Measurements from ENCODE around the gene LUC7L3. TPM values are rescaled to one million over a fixed set of nuclear protein-coding genes. Genes with fewer than 3 reads are reported as not detected.

The LUC7L3 gene
- total and polyA plus RNA-seq, 2 of the 13 experiments (the other 11 are each of a cell fraction or from before 2014, with no cell fraction given): 108 to 120 TPM

DNA sequence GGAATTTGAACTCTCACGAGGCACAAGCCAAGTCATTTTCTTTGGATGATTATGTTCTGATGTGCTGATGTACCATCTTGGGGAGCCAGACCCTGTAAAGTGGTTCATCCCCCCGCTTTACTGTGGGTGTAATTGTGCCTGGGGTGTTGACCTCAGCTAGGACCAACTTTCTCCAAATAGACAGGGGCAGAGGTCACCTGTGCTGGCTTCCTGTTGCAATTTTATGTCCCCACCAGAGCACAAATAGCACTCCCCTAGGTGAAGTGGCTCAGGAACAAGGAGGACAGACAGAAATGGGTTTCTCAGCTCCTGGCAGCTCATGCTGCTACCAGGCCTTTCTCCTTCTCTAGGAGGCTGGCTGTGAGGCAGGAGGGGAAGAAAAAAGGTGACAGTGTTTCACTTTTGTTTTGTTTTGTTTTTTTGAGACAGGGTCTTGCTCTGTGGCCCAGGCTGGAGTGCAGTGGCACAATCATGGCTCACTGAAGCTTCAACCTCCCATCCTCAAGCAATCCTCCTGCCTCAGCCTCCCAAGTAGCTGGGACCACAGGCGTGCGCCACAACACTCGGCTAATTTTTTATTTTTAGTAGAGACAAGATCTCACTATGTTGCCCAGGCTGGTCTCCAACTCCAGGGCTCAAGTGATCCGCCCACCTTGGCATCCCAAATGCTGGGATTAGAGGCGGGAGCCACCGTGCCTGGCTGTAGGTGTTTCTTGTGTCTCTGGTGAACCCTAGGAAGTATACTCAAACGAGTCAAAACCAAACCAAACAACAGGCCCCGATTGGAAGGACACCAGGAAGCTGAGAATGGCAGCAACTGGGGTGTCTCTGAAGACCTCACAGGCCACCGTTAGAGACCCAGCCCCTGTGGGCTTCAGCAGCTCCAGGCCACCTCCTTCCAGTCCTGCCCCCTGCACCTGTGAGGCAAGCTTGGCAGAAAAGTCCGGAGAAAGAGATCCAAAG lies 83.5 kb downstream of the LUC7L3 start (continued):
- TF ChIP-seq, protein P1, sequence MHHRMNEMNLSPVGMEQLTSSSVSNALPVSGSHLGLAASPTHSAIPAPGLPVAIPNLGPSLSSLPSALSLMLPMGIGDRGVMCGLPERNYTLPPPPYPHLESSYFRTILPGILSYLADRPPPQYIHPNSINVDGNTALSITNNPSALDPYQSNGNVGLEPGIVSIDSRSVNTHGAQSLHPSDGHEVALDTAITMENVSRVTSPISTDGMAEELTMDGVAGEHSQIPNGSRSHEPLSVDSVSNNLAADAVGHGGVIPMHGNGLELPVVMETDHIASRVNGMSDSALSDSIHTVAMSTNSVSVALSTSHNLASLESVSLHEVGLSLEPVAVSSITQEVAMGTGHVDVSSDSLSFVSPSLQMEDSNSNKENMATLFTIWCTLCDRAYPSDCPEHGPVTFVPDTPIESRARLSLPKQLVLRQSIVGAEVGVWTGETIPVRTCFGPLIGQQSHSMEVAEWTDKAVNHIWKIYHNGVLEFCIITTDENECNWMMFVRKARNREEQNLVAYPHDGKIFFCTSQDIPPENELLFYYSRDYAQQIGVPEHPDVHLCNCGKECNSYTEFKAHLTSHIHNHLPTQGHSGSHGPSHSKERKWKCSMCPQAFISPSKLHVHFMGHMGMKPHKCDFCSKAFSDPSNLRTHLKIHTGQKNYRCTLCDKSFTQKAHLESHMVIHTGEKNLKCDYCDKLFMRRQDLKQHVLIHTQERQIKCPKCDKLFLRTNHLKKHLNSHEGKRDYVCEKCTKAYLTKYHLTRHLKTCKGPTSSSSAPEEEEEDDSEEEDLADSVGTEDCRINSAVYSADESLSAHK (CRISPR knock-in tag; IDR thresholded peaks at IDR 0.05; ENCODE audit: borderline replicate concordance): no peak
- TF ChIP-seq, protein P2, sequence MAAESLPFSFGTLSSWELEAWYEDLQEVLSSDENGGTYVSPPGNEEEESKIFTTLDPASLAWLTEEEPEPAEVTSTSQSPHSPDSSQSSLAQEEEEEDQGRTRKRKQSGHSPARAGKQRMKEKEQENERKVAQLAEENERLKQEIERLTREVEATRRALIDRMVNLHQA (CRISPR knock-in tag; IDR thresholded peaks at IDR 0.05): no peak
- TF ChIP-seq ZNF790 (CRISPR knock-in tag; IDR thresholded peaks at IDR 0.05; ENCODE audit: borderline replicate concordance): no peak
- TF ChIP-seq, protein P3, sequence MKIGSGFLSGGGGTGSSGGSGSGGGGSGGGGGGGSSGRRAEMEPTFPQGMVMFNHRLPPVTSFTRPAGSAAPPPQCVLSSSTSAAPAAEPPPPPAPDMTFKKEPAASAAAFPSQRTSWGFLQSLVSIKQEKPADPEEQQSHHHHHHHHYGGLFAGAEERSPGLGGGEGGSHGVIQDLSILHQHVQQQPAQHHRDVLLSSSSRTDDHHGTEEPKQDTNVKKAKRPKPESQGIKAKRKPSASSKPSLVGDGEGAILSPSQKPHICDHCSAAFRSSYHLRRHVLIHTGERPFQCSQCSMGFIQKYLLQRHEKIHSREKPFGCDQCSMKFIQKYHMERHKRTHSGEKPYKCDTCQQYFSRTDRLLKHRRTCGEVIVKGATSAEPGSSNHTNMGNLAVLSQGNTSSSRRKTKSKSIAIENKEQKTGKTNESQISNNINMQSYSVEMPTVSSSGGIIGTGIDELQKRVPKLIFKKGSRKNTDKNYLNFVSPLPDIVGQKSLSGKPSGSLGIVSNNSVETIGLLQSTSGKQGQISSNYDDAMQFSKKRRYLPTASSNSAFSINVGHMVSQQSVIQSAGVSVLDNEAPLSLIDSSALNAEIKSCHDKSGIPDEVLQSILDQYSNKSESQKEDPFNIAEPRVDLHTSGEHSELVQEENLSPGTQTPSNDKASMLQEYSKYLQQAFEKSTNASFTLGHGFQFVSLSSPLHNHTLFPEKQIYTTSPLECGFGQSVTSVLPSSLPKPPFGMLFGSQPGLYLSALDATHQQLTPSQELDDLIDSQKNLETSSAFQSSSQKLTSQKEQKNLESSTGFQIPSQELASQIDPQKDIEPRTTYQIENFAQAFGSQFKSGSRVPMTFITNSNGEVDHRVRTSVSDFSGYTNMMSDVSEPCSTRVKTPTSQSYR (CRISPR knock-in tag; IDR thresholded peaks at IDR 0.05; ENCODE audit: borderline replicate concordance): no peak
- TF ChIP-seq, protein P4, sequence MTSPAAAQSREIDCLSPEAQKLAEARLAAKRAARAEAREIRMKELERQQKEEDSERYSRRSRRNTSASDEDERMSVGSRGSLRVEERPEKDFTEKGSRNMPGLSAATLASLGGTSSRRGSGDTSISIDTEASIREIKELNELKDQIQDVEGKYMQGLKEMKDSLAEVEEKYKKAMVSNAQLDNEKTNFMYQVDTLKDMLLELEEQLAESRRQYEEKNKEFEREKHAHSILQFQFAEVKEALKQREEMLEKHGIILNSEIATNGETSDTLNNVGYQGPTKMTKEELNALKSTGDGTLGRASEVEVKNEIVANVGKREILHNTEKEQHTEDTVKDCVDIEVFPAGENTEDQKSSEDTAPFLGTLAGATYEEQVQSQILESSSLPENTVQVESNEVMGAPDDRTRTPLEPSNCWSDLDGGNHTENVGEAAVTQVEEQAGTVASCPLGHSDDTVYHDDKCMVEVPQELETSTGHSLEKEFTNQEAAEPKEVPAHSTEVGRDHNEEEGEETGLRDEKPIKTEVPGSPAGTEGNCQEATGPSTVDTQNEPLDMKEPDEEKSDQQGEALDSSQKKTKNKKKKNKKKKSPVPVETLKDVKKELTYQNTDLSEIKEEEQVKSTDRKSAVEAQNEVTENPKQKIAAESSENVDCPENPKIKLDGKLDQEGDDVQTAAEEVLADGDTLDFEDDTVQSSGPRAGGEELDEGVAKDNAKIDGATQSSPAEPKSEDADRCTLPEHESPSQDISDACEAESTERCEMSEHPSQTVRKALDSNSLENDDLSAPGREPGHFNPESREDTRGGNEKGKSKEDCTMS (CRISPR knock-in tag; conservative IDR thresholded peaks at IDR 0.05): no peak
- no peak for TF ChIP-seq EP300 (IDR thresholded peaks at IDR 0.05; ENCODE audit: low read depth in 2 of 2, low read length in 2 of 2)
- no peak for TF ChIP-seq EP300 (CRISPR knock-in tag; IDR thresholded peaks at IDR 0.05; ENCODE audit: borderline replicate concordance)
- no peak for TF ChIP-seq ZNF878 (CRISPR knock-in tag; IDR thresholded peaks at IDR 0.05)
- TF ChIP-seq, protein P5, sequence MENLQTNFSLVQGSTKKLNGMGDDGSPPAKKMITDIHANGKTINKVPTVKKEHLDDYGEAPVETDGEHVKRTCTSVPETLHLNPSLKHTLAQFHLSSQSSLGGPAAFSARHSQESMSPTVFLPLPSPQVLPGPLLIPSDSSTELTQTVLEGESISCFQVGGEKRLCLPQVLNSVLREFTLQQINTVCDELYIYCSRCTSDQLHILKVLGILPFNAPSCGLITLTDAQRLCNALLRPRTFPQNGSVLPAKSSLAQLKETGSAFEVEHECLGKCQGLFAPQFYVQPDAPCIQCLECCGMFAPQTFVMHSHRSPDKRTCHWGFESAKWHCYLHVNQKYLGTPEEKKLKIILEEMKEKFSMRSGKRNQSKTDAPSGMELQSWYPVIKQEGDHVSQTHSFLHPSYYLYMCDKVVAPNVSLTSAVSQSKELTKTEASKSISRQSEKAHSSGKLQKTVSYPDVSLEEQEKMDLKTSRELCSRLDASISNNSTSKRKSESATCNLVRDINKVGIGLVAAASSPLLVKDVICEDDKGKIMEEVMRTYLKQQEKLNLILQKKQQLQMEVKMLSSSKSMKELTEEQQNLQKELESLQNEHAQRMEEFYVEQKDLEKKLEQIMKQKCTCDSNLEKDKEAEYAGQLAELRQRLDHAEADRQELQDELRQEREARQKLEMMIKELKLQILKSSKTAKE (CRISPR knock-in tag; IDR thresholded peaks at IDR 0.05; ENCODE audit: borderline replicate concordance): no peak
- TF ChIP-seq, protein P6, sequence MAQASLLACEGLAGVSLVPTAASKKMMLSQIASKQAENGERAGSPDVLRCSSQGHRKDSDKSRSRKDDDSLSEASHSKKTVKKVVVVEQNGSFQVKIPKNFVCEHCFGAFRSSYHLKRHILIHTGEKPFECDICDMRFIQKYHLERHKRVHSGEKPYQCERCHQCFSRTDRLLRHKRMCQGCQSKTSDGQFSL (CRISPR knock-in tag; IDR thresholded peaks at IDR 0.05): no peak
